Gastrocnemius medialis (tissue), 4 donors: ENCODE data around the gene SH3RF1. TPM values are rescaled to one million over a fixed set of nuclear protein-coding genes. Genes with fewer than 3 reads are reported as not detected.

Source experiments
- ATAC-seq, 2 donors: fragments of 150-250 bp; one replicate each; pipeline ENCODE4 v1.9.1; 2016
- DNase-seq, 2 donors: peaks; one replicate each; pipeline ENCODE4 v3.0.0-alpha.2; 2019
- H3K27ac ChIP-seq, 4 donors: fragments of 200-600 bp; sonication (generic); 1 replicate in 1 of 4; 2 replicates in 3 of 4; pipeline ENCODE4 v1.5.1; 2016 to 2018; ENCODE audit warnings: mild to moderate bottlenecking in 2 of 4, moderate library complexity in 1 of 4
- H3K27me3 ChIP-seq, 3 donors: fragments of 200-600 bp; sonication (generic) in 2 of 3; 1 replicate in 1 of 3; 2 replicates in 2 of 3; pipeline versions ENCODE4 v1.5.1 to v1.6.0; 2016 to 2019; ENCODE audit warnings: mild to moderate bottlenecking in 1 of 3, moderate library complexity in 1 of 3
- H3K36me3 ChIP-seq, 2 donors: fragments of 200-600 bp; sonication (generic) in 1 of 2; one replicate each; pipeline ENCODE4 v1.5.1; 2017 to 2018
- H3K4me1 ChIP-seq, 2 donors: fragments of 200-600 bp; sonication (generic) in 1 of 2; one replicate each; pipeline ENCODE4 v1.5.1; 2016 to 2017; ENCODE audit warnings: mild to moderate bottlenecking in 2 of 2
- H3K4me3 ChIP-seq, 4 donors: fragments of 200-600 bp; sonication (generic) in 3 of 4; 1 replicate in 1 of 4; 2 replicates in 3 of 4; pipeline ENCODE4 v1.5.1; 2016 to 2019; ENCODE audit warnings: mild to moderate bottlenecking in 2 of 4
- H3K9me3 ChIP-seq, 3 donors: fragments of 200-600 bp; sonication (generic) in 2 of 3; 1 replicate in 1 of 3; 2 replicates in 2 of 3; pipeline ENCODE4 v1.5.1; 2016 to 2019
- CTCF ChIP-seq, 5 experiments: fragments of 450-650 bp in 3 of 5; fragments of 200-600 bp in 2 of 5; sonication (generic) in 2 of 5; IDR thresholded peaks in 4 of 5; conservative IDR thresholded peaks in 1 of 5; 1 replicate in 4 of 5; 2 replicates in 1 of 5; pipeline ENCODE4 v1.5.1; 2016 to 2019; ENCODE audit warnings: antibody characterized with exemption in 5 of 5, mild to moderate bottlenecking in 3 of 5, moderate library complexity in 3 of 5
- POLR2A ChIP-seq, 2 donors: fragments of 450-650 bp; IDR thresholded peaks; one replicate each; pipeline ENCODE4 v1.6.1; 2017; ENCODE audit warnings: antibody characterized with exemption in 2 of 2, mild to moderate bottlenecking in 2 of 2, moderate library complexity in 2 of 2
- in situ Hi-C, 4 donors: fragments of 200-750 bp; cut with MboI; loops; one replicate each; pipeline versions ENCODE4 v1.15.0 to v1.8.0; 2017; ENCODE audit warnings: low sequenced_read_pairs in 4 of 4
- intact Hi-C: fragments of 100-400 bp; cut with DNase I; formaldehyde crosslinking; loops from one replicate; pipeline ENCODE4 v1.15.1; 2023; ENCODE audit warnings: low total_unique reads
- total RNA-seq, 4 donors: library from RNA; depleted of rRNA; stranded (reverse); fragments of >200 nt; gene quantifications; one replicate each; pipeline versions ENCODE4 v1.1.0 to v1.2.3, GENCODE V29; 2016

SH3RF1 gene
- total RNA-seq, 4 donors from 2014 or later = 12.6 to 27.0 (median 13.4) TPM

- Histone ChIP-seq H3K4me1 (peaks cover 8 to 12% of the 10 kb centered on the region in 2 donors), H3K9me3 (no peaks in the 10 kb centered on the region), H3K36me3 (peaks cover 0 to 17% of the 10 kb centered on the region in 2 donors), H3K4me3 (no peak overlapping the region), H3K27ac (no peak overlapping the region), H3K27me3 (no peaks in the 10 kb centered on the region)
- ATAC-seq (no peak), DNase-seq (no peak)
- in situ Hi-C loops = no loop called here
- intact Hi-C loops = no loop called here
- no peak for TF ChIP-seq CTCF (IDR thresholded peaks at IDR 0.05 in 4 of 5, conservative IDR thresholded peaks at IDR 0.05 in 1 of 5)
- TF ChIP-seq POLR2A (IDR thresholded peaks at IDR 0.05) = no peak
These were observed 114.4 kb downstream of the SH3RF1 start for GRCh38 chr4:169156392-169156791.

- no peaks in the 10 kb centered on the region for H3K9me3 ChIP-seq
- H3K4me1 ChIP-seq = peaks cover 0 to 3% of the 10 kb centered on the region in 2 donors
- H3K4me3 ChIP-seq = no peak overlapping the region
- ATAC-seq = no peak
- DNase-seq = no peak
- no peaks in the 10 kb centered on the region for H3K27me3 ChIP-seq
- no peak overlapping the region for H3K27ac ChIP-seq
- intact Hi-C loops (no loop called here), in situ Hi-C loops (no loop called here)
- no peak for TF ChIP-seq CTCF (IDR thresholded peaks at IDR 0.05 in 4 of 5, conservative IDR thresholded peaks at IDR 0.05 in 1 of 5)
- TF ChIP-seq POLR2A (IDR thresholded peaks at IDR 0.05) = no peak
- H3K36me3 ChIP-seq = peaks cover 0 to 17% of the 10 kb centered on the region in 2 donors
These were observed 116.6 kb downstream of the SH3RF1 start for GRCh38 chr4:169154121-169154520.

- intact Hi-C loops = no loop called here
These were observed 117.2 kb downstream of the SH3RF1 start for GRCh38 chr4:169153481-169154087.

GRCh38 chr4:169152899-169153298 is 117.9 kb downstream of the SH3RF1 start:
- in situ Hi-C loops = no loop called here
- ATAC-seq = no peak
- intact Hi-C loops = no loop called here

More at GRCh38 chr4:169153481-169154087, 117.2 kb downstream of the SH3RF1 start:
- in situ Hi-C loops = no loop called here
- no peaks in the 10 kb centered on the region for H3K27me3 ChIP-seq
- H3K27ac ChIP-seq = no peak overlapping the region
- H3K4me3 ChIP-seq = no peak overlapping the region
- no peak for TF ChIP-seq POLR2A (IDR thresholded peaks at IDR 0.05)
- no peak for TF ChIP-seq CTCF (IDR thresholded peaks at IDR 0.05 in 4 of 5, conservative IDR thresholded peaks at IDR 0.05 in 1 of 5)
- H3K4me1 ChIP-seq = peaks cover 0 to 3% of the 10 kb centered on the region in 2 donors
- H3K9me3 ChIP-seq = no peaks in the 10 kb centered on the region
- DNase-seq = no peak
- no peak for ATAC-seq
- H3K36me3 ChIP-seq = peaks cover 0 to 17% of the 10 kb centered on the region in 2 donors

More at GRCh38 chr4:169152899-169153298, 117.9 kb downstream of the SH3RF1 start:
- TF ChIP-seq CTCF (IDR thresholded peaks at IDR 0.05 in 4 of 5, conservative IDR thresholded peaks at IDR 0.05 in 1 of 5) (no peak), POLR2A (IDR thresholded peaks at IDR 0.05) (no peak)
- H3K27ac ChIP-seq = no peak overlapping the region
- H3K36me3 ChIP-seq = peaks cover 0 to 17% of the 10 kb centered on the region in 2 donors
- H3K27me3 ChIP-seq = no peaks in the 10 kb centered on the region
- peaks cover 0 to 3% of the 10 kb centered on the region in 2 donors for H3K4me1 ChIP-seq
- no peak for DNase-seq
- no peaks in the 10 kb centered on the region for H3K9me3 ChIP-seq
- no peak overlapping the region for H3K4me3 ChIP-seq
